COLO829 (cell line): Measurements from ENCODE around the gene TMF1.

Source experiments
- DNase-seq: peaks from one replicate; pipeline ENCODE4 v3.0.0; 2012; ENCODE audit warnings: low spot score

The TMF1 gene, protein sequence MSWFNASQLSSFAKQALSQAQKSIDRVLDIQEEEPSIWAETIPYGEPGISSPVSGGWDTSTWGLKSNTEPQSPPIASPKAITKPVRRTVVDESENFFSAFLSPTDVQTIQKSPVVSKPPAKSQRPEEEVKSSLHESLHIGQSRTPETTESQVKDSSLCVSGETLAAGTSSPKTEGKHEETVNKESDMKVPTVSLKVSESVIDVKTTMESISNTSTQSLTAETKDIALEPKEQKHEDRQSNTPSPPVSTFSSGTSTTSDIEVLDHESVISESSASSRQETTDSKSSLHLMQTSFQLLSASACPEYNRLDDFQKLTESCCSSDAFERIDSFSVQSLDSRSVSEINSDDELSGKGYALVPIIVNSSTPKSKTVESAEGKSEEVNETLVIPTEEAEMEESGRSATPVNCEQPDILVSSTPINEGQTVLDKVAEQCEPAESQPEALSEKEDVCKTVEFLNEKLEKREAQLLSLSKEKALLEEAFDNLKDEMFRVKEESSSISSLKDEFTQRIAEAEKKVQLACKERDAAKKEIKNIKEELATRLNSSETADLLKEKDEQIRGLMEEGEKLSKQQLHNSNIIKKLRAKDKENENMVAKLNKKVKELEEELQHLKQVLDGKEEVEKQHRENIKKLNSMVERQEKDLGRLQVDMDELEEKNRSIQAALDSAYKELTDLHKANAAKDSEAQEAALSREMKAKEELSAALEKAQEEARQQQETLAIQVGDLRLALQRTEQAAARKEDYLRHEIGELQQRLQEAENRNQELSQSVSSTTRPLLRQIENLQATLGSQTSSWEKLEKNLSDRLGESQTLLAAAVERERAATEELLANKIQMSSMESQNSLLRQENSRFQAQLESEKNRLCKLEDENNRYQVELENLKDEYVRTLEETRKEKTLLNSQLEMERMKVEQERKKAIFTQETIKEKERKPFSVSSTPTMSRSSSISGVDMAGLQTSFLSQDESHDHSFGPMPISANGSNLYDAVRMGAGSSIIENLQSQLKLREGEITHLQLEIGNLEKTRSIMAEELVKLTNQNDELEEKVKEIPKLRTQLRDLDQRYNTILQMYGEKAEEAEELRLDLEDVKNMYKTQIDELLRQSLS

DNA sequence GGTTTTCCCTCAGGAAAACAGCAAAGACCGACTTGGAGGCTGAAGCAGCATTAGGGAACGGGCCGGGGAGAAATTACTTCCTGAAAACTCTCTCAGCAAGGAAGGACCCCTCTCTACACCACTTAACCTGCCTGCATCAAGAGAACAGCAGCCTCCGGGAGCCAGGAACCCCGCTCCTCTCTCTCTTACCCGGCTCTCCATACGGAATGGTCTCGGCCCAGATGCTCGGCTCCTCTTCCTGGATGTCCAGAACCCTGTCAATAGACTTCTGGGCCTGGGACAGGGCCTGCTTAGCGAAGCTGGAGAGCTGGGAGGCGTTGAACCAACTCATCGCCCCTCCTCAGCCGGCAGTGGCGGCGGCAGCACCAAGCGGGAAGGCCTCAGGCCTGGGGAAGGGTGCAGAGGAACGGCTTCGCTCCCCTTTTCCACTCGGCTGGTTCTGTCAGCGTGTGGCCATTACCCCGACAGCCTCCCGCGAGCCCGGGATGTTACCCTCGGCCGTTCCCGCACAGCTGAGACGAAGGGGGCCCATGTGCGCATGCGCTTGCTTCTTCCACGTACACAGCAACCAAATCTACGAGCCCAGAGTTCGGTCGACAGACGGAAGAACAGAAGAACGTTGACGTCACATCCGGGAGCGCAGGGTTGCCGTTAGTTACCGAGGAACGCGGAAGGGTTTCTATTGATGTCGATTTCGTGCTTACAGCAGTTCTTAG lies at the start of gene TMF1:
TMF1 (minus strand) TSS at position 578 of the 716 bp plus-strand sequence; CDS start at position 331, 247 bp downstream.
- DNase-seq, result peak; percentile 99

DNA sequence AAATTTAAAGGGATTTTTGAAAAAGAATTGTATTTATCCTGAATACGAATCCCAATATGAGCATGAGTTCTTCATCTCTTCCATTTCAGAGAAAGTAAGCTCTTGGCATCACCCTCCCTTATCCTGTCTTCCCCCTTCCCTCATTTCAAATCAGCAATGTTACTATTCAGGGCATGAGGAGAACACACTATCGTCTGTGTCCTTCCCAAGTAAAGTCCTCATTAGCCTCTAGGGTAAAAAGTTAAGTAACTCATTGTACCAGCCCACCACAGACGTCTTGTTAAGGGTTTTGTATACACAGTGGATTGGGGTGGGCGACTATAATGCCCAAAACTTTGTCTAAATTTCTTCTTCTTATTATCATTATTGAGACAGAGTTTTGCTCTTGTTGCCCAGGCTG lies 47.4 kb upstream of the TMF1 start:
- DNase-seq, result no peak

DNA sequence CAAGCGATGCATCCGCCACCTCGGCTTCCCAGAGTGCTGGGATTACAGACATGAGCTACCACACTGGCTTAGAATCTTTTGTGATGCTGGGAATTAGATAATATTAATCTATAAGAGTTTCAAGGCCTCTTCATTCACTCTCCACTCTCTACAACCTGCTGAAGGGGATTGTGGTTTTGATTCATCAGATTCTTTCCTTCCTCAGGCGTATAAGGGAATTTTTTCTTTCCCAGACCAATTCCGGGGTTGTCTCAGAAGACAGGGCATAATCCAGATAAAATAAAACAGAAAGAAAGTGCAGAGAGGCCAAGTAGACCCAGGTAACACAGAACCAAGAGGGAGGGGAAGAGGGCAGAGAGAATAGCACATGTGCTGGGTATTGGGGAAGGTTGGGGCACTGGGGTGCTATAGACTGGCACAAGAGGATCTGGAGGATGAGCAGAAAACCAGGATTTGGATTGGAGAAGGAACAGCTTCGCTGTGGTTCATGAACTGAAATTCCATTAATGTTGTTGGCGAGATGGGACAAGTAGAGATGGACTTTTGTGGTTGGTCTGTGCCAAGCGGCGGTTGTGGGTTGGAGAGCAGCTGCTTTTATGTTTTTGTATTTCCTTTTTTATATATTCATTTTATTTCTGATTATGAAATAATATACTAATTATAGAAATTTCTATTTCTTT lies 45.4 kb upstream of the TMF1 start:
- no peak for DNase-seq

DNA sequence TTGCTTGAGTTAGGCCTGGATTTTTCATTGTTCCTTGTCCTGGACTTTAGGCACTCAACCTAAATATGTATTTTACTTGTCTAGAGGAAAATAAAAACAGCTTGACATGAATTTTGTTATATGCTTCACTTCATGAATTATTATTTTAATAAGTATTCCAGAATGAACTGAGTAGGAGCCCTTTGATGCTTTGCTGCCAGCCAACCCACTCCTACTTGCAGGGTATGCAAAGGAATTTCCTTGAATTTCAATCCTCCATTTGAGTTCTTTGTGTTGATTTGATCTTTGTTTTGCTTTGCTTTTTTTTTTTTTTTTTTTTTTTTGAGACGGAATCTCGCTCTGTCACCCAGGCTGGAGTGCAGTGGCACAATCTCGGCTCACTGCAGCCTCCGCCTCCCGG lies 44.2 kb upstream of the TMF1 start:
- DNase-seq, result no peak

DNA sequence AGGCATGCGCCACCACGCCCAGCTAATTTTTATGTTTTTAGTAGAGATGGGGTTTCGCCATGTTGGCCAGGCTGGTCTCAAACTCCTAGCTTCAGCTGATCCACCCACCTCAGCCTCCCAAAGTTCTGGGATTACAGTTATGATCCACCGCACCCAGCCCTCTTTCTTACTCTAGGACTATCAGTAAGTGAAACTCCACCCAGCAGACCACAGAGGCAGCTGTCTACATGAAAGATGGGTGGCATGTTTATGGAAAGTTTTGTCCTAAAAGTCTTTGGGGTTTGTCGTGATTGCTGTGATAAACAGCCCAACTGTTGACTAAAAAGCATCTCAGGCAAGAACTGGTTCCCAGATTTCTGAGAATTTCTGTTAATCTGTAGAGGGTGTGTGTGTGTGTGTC lies 43.5 kb upstream of the TMF1 start:
- no peak for DNase-seq

DNA sequence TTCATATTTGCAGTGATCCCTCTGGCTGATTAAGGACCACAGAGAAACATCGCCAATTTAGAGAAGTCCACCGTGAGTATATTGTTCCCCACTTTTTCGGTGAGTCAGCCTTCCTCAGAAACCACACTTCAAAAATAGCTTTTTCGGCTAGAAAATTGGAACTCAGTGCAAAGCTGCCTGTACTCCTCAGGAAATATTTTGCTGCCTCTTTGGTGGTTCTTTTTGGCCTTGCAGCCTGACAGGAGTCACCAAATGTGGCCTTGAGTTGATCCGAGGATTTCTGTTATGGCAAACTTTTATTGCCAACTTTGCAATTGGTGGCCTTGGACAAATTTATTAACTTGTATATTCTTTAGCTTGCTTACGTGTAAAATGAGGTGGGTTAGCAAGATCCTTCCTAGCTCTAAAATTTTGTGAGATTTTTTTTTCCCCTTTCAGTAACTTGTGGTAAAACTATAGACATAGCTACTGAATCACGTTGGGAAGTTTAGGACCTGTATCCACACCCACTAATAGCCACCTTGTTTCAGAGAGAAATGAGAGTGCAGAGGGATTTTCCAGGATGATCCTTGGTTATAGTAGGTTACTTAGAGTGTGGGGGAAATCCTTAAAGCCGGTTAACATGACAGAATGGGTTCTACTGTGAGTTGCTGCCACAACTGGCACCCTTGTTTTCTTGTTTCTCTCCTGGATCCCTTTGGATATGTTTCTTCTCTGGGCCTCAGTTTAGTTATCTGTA lies 42.5 kb upstream of the TMF1 start:
- no peak for DNase-seq

DNA sequence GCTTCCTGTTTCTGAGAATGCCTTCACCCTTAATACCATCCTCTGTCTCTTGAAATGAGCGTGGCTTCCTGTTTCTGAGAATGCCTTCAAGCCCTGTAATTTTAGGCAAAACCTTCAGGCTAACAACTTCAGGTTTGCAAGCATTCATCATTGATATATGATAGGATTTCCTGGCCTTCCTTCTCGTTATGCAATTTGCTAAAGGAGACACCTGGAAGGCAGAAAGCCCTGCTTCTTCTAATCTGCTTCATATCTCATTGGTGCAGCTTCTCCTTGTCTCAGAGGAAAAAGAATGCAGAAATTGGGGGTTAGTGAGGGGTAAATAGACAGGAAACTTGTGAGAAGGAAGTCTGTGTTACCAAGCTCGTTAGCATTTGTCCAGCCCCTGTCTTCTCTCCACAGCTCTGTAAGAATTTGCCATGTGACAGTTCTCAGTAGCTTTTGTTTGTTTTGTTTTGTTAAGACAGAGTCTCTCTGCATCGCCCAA lies 39.9 kb upstream of the TMF1 start:
- no peak for DNase-seq

DNA sequence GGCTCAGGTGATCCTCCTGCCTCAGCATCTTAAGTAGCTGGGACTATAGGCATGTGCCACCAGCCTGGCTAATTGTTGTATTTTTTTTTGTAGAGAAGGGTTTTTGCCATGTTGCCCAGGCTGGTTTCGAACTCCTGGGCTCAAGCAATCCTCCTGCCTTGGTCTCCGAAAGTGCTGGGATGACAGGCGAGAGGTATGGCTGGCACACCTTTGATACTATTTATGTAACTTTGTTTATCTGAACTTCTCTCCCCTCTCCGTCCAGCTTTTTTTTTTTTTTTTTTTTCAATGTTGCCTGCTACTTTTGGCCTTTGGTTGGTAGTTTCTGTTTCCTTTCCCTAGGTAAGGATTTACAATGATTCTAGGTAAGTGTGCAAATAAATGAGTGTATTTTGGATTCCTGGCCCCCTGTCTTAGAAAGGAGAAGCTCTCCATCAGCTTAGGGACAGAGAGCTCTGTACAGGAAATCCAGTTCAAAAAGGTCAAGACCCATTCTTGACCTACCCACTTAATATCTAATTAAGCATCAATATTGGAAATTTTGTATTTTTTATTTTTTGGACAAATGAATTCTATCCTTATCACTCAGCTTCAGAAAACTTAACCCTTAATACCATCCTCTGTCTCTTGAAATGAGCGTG lies 39.4 kb upstream of the TMF1 start:
- no peak for DNase-seq

DNA sequence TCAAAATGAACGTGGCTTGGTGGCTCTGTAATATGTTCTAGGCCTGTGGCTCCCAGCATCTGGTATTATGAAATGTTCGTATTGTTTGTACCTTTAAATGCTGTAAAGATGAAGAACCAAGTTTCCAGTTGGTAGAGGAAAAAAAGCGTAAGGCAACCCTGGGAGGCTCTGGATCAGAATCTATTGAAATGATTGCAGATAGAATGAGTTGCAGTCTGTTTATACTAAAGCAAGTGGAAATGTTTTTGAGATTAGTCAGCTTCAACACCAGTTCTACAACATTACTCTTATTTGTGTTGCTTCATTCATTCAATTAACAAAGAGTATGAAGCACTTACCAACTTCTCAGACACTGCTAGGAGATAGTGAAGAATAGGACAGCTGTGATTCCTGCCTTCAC lies 37.9 kb upstream of the TMF1 start:
- DNase-seq, result no peak

DNA sequence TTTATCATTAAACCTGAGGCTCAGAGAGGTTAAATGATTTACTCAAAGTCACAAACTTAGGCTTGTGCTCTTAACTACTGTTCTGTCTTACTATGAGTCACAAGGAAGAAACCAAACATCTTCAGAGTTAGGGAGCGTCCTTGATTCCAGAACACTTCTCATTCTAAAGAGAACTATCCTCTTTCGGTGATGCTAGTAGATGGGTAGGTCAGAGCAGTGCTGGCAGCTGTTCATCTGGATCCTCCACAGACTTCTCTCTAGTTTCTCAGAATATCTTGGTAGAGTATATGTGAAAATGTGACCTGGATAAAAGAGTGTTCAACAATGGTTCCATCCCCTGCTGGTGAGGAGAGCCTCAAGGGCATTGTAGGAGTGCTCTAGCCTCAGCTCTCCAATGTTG lies 35.9 kb upstream of the TMF1 start:
- no peak for DNase-seq

DNA sequence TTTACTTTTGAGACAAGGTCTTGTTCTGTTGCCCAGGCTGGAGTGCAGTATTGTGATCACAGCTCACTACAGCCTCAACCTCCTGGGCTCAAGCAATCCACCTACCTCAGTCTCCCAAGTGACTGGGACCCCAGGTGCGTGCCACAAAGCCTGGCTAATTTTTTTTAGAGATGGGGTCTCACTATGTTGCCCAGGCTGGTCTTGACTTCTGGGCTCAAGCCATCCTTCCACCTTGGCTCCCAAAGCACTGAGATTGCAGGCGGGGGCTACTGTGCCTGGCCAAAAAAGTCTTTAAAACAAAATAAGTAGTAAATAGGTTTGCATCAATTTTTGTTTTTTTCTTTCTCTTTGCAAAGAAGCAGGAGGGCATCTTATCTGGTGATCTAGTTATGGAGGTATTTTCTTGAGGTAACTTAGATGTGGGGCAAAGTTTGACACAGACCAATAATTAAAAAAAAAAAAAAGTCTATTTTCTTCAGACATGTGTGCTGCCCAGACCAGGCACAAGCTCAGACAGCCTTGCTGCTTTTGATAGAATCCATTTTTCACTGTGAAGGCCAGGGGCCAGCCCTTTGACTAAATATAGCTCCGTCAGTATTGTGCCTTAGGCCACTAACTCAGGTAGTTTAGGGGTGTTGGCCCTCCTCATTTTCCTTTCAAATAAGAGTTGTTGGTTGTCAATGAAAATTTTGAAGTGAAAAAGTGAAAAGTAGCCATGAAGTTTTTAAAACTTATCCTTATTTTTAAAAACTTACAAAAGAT lies 35.1 kb upstream of the TMF1 start:
- no peak for DNase-seq

DNA sequence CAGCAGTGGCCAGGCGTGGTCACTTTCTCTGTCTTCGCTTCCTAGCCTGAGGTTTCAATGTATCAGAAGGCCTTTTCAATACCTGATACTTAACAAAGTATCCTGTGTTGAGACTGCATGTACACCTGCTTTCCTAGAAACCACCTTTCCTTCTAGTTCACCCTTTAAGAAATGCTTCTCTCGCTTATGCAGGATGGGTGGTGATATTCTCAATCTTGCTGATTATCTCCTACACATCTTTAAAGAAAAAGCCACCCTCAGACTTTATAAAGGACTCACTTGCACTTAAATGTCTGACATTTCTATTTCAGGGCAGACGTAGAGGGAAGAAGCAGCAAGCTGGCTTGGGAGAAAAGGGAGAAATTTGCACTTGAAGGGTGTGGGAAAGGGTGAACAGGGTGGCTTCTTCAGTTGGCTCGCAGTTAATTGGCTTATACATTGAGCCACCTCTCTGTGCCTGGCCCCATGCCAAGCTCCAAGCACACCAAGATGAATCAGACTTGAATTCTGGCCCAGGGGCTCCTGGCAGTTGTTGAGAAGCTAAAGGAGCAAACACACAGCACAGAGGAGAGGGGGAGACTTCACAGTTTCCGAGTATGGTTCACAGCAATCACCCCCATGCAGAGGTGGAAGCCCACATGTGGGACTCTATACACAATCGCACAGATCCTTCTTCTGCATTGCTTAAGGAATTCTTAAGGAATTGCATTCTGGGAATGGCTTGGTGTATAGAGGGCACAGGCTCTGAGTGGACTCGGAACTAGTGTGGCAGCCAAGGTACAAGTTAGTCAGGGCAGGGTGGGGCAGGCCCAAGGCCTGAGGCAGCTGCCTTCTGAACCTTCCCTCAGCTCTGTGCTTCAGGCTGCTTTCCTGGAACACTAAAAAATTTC lies 33.9 kb upstream of the TMF1 start:
- DNase-seq, result peak; percentile 66

DNA sequence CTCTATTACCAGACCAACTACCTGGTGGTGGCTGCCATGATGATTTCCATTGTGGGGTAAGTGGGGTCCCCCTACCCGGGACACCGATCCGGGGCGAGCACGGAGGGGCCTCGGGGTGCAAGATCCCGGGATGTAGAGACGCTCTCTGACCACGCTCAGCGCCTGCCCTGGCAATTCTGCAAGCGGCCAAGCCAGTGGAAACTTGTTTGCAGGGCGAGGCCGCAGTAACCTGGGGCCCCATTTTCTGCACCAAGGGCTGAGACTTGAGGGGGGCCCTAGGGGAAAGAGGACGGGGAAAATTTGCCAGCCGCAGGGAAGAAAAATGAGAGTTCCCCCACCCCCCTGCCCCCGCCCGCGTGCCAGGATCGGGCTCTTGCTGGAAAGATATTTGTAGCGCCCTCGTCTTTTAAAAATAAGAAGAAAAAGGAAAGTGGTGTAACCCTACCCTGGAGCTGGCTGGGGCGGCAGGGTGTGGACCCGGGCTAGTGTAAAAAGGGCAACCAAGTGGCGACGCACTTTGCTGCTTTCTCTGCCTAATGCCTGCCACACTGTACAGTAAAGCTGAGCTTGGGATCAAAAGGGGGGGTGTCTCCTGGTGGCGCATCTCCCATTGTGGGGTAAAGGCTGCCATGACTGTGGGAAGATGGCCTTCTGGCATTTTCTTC lies 33.2 kb upstream of the TMF1 start:
- no peak for DNase-seq

DNA sequence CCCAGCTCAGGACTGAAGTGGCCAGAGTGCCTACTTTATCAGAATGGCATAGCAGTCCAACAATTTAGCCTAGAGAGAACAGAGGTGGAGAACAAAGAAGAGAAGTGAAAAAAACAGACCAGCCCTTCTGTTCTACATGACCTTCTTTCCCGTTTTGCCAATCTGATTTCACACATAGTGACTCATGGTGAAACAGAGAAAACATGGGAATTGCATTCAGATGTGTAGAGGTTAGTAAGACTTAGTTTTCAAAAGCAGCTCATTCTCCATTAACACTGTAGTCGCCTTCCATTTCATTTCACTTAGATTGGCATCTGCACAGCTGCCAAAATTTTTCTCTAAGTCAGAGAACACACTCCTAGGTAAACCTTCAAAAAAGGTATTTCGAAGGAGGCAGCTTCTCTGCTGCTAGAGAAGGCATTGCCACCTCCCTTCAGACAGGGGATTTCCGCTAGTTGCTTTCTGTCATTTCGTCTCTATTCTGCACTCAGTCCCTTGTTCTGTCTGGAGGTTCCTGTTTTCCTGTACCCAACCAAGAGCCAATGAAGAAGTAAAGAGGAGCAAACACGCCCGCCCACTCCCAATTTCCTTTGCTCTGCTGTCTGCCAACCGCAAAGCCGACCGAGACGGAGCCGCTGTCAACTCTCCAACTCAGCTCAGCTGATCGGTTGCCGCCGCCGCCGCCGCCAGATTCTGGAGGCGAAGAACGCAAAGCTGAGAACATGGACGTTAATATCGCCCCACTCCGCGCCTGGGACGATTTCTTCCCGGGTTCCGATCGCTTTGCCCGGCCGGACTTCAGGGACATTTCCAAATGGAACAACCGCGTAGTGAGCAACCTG lies 32.4 kb upstream of the TMF1 start, which contains the start of gene ARL6IP5:
ARL6IP5 (plus strand) TSS at position 612 of the 842 bp plus-strand sequence; CDS start at position 723, 111 bp downstream.
- DNase-seq, result peak; percentile 90

DNA sequence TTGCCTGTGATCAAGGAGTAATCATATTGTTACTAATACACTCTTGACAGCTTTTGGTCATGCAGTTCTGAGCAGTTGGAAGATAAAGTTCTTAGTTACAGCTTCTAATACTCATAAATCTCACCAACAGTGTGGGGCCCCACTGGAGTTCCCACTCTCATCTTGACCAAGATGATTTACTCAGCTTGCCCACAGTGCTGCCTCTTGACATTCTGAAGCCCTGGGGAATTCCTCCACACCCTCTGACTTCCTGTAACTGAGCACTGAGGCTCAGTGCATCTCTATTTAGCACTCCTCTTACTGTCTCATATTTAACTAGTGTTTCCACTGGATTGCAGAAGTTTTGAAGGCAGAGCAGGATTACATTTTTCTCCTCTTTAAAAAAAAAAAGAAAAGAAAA lies 30.7 kb upstream of the TMF1 start:
- peak; percentile 71 for DNase-seq

DNA sequence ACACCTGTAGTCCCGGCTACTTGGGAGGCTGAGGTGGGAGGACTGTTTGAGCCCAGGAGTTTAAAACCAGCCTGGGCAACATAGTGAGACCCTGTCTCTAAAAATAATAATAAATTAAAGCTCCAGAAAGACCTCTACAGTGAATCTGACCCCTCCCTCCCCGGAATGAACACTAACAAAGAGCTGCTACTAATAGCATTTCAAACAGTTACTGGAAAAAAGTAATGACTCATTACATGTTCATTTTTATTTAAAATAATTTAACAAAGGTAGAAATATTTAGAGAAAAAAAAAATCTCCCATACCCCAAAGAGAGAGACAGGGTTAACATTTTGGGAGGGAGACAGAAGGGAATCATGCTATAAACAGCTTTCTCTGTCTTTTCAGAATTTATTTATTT lies 30.2 kb upstream of the TMF1 start:
- DNase-seq, result no peak
